ENCODE measurements around the gene NELFA. TPM values are rescaled to one million over a fixed set of nuclear protein-coding genes. Genes with fewer than 3 reads are reported as not detected.

Gene NELFA
- total RNA-seq, 2 donors from 2014 or later, result 8.0 to 12.7 TPM

DNA sequence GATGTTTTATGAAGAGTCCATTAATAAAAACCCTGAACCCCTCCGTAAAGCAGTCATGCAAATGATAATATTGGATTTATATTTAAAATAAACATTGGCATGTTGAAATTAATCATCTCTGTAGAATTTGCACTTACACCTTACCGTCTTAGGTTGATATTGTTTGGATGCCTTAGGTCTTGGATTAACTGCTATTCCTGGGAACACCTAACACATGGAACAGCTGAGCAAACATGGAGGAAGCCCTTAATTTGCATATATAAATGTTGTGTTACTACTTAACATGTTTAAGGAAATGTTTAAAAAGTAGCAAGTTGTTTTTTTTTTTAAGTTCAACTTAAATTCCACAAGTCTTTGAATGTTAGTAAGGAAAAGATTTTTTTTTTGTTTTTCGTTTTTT, 75.1 kb downstream of the NELFA start:
- H3K36me3 ChIP-seq, result peaks cover 15% of the 10 kb centered on the region
- H3K27me3 ChIP-seq, result no peaks in the 10 kb centered on the region
- H3K4me3 ChIP-seq, result no peak overlapping the region
- H3K9me3 ChIP-seq, result no peaks in the 10 kb centered on the region
- TF ChIP-seq, protein P1, sequence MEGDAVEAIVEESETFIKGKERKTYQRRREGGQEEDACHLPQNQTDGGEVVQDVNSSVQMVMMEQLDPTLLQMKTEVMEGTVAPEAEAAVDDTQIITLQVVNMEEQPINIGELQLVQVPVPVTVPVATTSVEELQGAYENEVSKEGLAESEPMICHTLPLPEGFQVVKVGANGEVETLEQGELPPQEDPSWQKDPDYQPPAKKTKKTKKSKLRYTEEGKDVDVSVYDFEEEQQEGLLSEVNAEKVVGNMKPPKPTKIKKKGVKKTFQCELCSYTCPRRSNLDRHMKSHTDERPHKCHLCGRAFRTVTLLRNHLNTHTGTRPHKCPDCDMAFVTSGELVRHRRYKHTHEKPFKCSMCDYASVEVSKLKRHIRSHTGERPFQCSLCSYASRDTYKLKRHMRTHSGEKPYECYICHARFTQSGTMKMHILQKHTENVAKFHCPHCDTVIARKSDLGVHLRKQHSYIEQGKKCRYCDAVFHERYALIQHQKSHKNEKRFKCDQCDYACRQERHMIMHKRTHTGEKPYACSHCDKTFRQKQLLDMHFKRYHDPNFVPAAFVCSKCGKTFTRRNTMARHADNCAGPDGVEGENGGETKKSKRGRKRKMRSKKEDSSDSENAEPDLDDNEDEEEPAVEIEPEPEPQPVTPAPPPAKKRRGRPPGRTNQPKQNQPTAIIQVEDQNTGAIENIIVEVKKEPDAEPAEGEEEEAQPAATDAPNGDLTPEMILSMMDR (IDR thresholded peaks at IDR 0.05), result no peak
- no peak overlapping the region for H3K27ac ChIP-seq
- no peaks in the 10 kb centered on the region for H3K4me1 ChIP-seq
- no peak for DNase-seq (ENCODE audit: low spot score)

- H3K27me3 ChIP-seq, result no peaks in the 10 kb centered on the region
- DNase-seq (ENCODE audit: low spot score), result no peak
- H3K9me3 ChIP-seq, result no peaks in the 10 kb centered on the region
- no peak overlapping the region for H3K4me3 ChIP-seq
- H3K36me3 ChIP-seq, result peaks cover 15% of the 10 kb centered on the region
- H3K27ac ChIP-seq, result no peak overlapping the region
- no peaks in the 10 kb centered on the region for H3K4me1 ChIP-seq
- TF ChIP-seq, protein P1 (IDR thresholded peaks at IDR 0.05), result no peak
These were observed 76.0 kb downstream of the NELFA start for GRCh38 chr4:1932736-1933135.

MicroRNA genes within 50 kb of the gene (microRNA counts, 767-probe panel; counts per million panel counts)
- microRNA hsa-miR-943, result 0 counts per million in 2 donors

Small RNA genes within 50 kb of the gene (microRNA-seq; reads per million reads assigned to microRNA genes)
- 0 to 0.71 reads per million in 2 donors for gene MIR943 (ENCODE audit: borderline number of aligned reads in 2 of 2, borderline replicate concordance in 1 of 2)

Other genes with a start within 250 kb of the NELFA start
- gene FGFR3, start 215.7 kb downstream of the NELFA start, total RNA-seq, result 10 to 100 TPM in 1 of 2 donors, 1 to 10 TPM in 1; 2.6 to 15.4 TPM
- 10 to 100 TPM; 32.1 to 34.5 TPM for gene LETM1, start 152.8 kb downstream of the NELFA start, total RNA-seq
- 10 to 100 TPM; 23.8 to 36.3 TPM for gene NSD2, start 137.6 kb downstream of the NELFA start, total RNA-seq
- 1 to 10 TPM; 3.0 to 3.2 TPM for gene NAT8L, start 50.4 kb upstream of the NELFA start, total RNA-seq
- gene HAUS3, start 233.1 kb upstream of the NELFA start, total RNA-seq, result 1 to 10 TPM; 3.7 to 4.1 TPM
- gene POLN, start 233.1 kb upstream of the NELFA start, total RNA-seq, result 1 to 10 TPM; 1.3 to 2.8 TPM

Data from right atrium auricular region (tissue), 2 donors.